HUES48 (cell line): ENCODE data around the gene TRIM28.

ENCODE experiments used
- H3K27ac ChIP-seq: one replicate; pipeline ENCODE4 v1.7.0; 2013; ENCODE audit warnings: low read depth, low read length, inconsistent platforms
- H3K27me3 ChIP-seq: 2 replicates; pipeline ENCODE4 v1.6.1; 2013; ENCODE audit warnings: mild to moderate bottlenecking, low read length; ENCODE audit not compliant: control insufficient read depth, insufficient read depth
- H3K36me3 ChIP-seq: 2 replicates; pipeline ENCODE4 v1.6.1; 2013; ENCODE audit warnings: low read length; ENCODE audit not compliant: control insufficient read depth, insufficient read depth
- H3K4me1 ChIP-seq: 2 replicates; pipeline ENCODE4 v1.6.1; 2013; ENCODE audit warnings: mild to moderate bottlenecking, low read length; ENCODE audit not compliant: control insufficient read depth, insufficient read depth
- H3K4me3 ChIP-seq: 2 replicates; pipeline ENCODE4 v1.5.1; 2013; ENCODE audit warnings: mild to moderate bottlenecking, low read depth, low read length
- H3K9ac ChIP-seq: 2 replicates; pipeline ENCODE4 v1.6.1; 2013; ENCODE audit warnings: mild to moderate bottlenecking, low read depth, low read length, moderate library complexity
- H3K9me3 ChIP-seq: 2 replicates; pipeline ENCODE4 v1.6.1; 2013; ENCODE audit warnings: low read length; ENCODE audit not compliant: control insufficient read depth, insufficient read depth

TRIM28 gene

DNA sequence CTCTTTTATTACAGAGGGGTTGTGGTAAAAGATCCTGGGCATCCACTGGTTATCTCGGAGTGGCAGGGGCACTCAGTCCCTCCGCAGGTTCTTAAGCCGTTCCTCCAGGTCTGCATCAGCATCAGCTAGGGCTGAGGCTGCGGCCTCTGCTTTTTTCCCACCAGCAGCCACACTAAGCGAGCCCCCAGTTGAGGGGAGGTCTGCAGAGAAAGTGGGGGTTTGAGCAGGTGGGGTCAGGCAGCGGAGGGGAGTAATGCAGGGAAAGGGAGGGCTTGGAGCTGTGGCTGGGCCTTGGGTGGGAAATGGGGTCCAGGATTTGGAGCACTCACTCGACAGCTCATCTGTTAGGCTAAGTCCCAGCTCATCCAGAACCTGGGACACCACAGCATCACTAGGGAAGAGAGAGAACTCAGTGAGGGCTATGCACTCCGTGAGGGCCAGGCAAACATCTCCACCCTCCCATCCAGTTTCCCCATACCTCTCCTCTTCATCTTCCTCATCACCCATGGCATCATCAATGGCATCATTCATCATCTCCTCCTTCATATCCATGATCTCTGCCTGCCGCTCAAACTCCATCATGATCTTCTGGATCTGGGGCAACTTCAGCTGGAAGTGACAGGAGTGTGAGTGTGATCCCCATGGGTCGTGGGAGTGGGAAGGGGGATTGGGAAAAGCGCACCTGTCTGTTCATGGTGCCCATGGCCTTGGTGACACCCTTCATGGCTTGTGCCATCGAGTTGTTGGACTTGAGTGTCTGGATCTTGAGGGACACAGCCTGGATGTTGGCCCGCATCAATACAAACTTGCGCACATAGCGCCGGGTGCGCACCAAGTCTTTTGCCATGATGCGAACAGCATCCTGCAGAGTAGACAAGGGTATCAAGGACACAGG lies 8.0 kb downstream of the TRIM28 start:
- no peak overlapping the region for H3K4me3 ChIP-seq
- no peak overlapping the region for H3K27ac ChIP-seq
- H3K36me3 ChIP-seq: peaks cover 68% of the 10 kb centered on the region
- no peaks in the 10 kb centered on the region for H3K27me3 ChIP-seq
- H3K4me1 ChIP-seq: peaks cover 3% of the 10 kb centered on the region
- H3K9ac ChIP-seq: no peak overlapping the region
- no peaks in the 10 kb centered on the region for H3K9me3 ChIP-seq

GRCh38 chr19:58552655-58553054 lies 8.8 kb downstream of the TRIM28 start:
- Histone ChIP-seq H3K36me3 (peaks cover 64% of the 10 kb centered on the region), H3K9ac (no peak overlapping the region), H3K27ac (no peak overlapping the region)

DNA sequence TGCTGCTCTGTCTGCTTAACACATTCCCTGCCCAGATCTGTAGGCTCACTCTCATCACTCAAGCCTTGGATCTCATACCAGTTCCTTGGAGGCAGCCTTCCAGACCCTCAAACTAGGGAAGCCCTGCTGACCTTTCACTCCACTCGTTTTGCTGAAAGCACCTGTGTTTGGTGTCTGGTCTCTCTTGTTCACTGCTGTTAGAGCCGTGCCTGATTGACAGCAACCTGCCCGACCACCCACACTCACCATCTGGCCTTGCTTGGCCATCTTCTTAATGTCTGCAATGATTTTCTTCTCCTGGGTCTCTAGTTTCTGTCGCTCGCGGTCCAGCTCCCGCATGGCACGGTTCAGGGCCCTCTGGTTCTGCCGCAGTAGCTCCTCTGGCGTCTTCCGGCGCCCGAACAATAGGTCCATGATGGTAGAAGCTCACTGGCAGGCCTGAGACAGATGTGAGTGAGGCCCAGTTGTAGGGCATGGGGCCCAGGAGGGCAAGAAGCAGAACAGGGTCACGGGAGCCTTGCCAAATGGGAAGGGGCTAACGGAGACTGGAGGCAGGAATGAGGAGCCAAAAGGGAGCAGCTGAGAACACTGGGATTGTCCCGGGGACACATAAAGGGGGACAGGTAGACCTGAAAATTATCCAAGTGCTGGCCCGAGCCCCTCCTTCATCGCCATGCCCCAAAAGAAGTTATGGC lies 10.1 kb downstream of the TRIM28 start:
- H3K27ac ChIP-seq: peak overlapping the region; percentile 95
- peak overlapping the region; percentile 76 for H3K4me3 ChIP-seq
- no peaks in the 10 kb centered on the region for H3K27me3 ChIP-seq
- H3K36me3 ChIP-seq: peaks cover 51% of the 10 kb centered on the region
- H3K4me1 ChIP-seq: peaks cover 3% of the 10 kb centered on the region
- no peaks in the 10 kb centered on the region for H3K9me3 ChIP-seq
- peak overlapping the region; percentile 85 for H3K9ac ChIP-seq

More at GRCh38 chr19:58552655-58553054, 8.8 kb downstream of the TRIM28 start:
- H3K4me1 ChIP-seq: peaks cover 3% of the 10 kb centered on the region
- H3K9me3 ChIP-seq: no peaks in the 10 kb centered on the region
- H3K4me3 ChIP-seq: no peak overlapping the region
- no peaks in the 10 kb centered on the region for H3K27me3 ChIP-seq

GRCh38 chr19:58554494-58555368 lies 10.9 kb downstream of the TRIM28 start, which contains the start of gene CHMP2A:
CHMP2A (minus strand) TSS chr19:58555105; CDS start chr19:58554212, 893 bp downstream.
- Histone ChIP-seq H3K9me3 (no peaks in the 10 kb centered on the region), H3K36me3 (peaks cover 43% of the 10 kb centered on the region), H3K27ac (peak within 1 kb of the TSS; percentile 95), H3K27me3 (no peaks in the 10 kb centered on the region), H3K4me1 (peaks cover 5% of the 10 kb centered on the region), H3K9ac (peak within 1 kb of the TSS; percentile 85), H3K4me3 (peak within 1 kb of the TSS; percentile 76)

DNA sequence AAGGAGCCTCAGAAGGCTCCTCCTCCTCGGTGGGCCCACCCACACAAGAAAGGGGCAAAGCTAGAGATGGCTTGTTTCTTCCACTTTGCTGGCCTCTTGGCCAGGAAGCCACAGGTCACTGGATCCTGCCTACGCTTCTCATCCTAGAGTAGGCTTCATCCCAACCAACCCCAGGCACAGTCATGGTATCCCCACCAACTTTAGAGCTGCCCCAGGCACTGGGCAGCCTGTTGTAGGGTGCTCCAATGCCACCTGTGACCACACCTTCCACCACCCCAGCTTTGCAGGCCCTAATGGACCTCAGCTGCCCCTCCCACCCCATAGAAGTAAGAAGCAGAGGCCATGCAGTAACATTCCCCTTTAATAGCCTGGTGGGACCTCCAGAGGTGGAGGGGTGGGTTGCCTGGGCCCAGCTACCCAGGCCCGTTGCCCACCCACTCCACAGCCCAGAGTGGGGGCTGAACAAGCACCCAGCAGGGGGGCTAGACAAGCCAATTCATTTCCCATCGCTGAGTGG lies 11.6 kb downstream of the TRIM28 start:
- no peaks in the 10 kb centered on the region for H3K27me3 ChIP-seq
- no peaks in the 10 kb centered on the region for H3K9me3 ChIP-seq
- peak overlapping the region; percentile 3; the same call in 1 of the 2 replicates for H3K9ac ChIP-seq
- peak overlapping the region; percentile 95 for H3K27ac ChIP-seq
- H3K4me1 ChIP-seq: peaks cover 8% of the 10 kb centered on the region
- H3K4me3 ChIP-seq: peak overlapping the region; percentile 43
- H3K36me3 ChIP-seq: peaks cover 36% of the 10 kb centered on the region

DNA sequence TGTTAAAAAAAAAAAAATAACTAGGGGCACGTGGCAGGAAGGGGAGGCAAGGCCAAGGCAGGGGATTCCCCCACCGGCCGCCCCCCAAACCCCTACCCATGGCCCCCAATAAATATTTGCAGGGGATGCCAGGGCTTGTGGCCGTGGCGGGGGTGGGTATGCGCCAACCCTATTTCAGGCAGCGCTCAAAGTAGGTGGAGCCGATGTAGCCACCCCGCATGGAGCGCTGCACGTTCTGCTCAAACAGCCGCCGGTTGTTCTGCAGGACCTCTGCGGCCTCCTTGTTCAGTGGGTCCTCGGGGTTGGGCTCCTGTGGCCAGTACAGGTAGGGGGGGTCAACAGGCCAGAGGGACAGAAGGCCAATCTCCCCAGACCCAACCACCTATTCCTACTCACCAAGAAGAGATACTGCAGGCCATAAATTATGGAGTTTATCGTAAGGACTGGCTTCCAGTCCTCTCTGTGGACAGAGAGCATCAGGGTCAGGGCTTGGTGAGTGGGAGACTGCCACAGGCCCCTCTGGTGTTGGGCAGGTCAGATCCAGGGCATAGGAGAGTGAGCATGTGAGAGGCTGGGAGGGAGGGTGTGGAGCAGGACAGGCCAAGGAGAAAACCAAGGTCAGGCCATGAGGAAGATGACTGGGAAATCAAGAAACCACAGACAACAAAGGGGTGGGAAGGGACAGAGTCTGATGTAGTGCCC lies 12.2 kb downstream of the TRIM28 start:
- Histone ChIP-seq H3K27me3 (peaks cover 5% of the 10 kb centered on the region), H3K4me3 (no peak overlapping the region), H3K36me3 (peaks cover 30% of the 10 kb centered on the region), H3K9ac (no peak overlapping the region), H3K4me1 (peaks cover 8% of the 10 kb centered on the region), H3K9me3 (no peaks in the 10 kb centered on the region), H3K27ac (peak overlapping the region; percentile 95)

DNA sequence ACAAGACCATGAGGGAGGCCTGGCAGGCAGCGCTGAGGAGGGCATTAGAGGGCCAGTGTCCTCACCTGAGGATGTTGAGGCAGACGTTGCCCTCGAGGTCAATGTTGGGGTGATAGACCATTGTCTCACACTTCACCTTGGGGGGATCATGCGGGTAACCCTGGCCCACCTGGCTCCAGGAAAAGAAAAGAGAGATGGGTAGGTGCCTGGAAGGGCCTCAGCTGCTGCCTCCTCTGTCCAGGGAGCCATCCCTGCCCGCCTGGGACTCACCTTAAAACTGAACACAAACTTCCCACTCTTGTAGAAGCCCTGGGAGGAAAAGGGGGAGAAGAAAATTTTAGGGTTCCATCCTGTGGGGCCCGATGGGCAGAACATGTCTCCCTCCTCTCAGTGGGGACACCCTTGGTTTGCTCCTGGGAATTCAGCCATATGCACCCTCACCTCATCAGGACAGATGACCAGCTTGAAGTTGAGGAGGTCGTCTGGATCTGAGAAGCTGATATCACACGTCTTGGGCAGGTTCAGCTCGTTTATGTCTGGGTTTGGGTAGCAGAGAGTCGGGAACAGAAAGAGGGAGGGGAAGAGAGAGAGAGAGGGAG lies 12.9 kb downstream of the TRIM28 start:
- Histone ChIP-seq H3K27ac (no peak overlapping the region), H3K36me3 (peaks cover 23% of the 10 kb centered on the region), H3K9me3 (no peaks in the 10 kb centered on the region), H3K4me1 (peaks cover 8% of the 10 kb centered on the region), H3K9ac (no peak overlapping the region), H3K4me3 (peak overlapping the region; percentile 93; the same call in 1 of the 2 replicates), H3K27me3 (peaks cover 12% of the 10 kb centered on the region)

DNA sequence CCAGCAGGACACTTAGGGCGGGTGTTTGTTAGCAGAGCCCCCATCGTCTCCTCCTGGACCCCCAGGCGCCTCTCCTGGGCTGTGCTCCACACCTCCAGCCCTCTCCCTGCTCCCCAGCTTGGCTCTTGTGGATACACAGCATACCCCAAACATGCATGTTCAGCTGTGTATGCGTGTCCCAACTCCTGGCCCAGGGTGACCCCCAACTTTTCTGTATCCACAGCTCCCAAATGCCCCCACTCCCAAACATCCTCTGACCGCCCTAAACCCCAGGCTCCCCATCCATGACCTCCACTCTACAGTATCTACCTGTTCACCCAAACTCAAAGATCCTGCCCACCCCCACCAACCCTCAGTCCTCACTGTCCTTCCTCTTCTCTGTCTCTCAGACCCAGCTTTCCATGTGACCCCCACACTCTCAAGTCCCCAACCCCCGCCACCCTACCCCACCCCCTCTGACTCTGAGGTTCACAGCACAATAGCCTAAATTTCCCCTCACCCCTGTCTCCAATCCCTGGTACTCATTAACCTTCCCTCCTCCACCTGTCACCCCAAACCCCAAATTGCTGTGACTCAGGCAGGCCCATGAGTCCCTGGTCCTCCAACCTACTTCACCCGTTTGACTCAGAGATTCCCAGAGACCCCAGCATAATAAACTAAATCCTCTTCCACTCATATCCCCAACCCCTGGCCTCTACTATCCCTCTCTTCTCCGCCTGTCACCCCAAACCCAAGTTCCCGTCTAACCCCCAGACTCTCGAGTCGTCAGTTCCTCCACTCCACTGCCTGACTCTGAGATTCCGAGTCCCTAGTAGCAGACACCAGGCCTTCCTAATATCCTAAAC lies 13.6 kb downstream of the TRIM28 start:
- peak overlapping the region; percentile 93 for H3K4me3 ChIP-seq
- H3K27me3 ChIP-seq: peaks cover 19% of the 10 kb centered on the region
- peak overlapping the region; percentile 73 for H3K9ac ChIP-seq
- H3K36me3 ChIP-seq: peaks cover 17% of the 10 kb centered on the region
- H3K9me3 ChIP-seq: no peaks in the 10 kb centered on the region
- H3K27ac ChIP-seq: peak overlapping the region; percentile 100
- peaks cover 14% of the 10 kb centered on the region for H3K4me1 ChIP-seq

DNA sequence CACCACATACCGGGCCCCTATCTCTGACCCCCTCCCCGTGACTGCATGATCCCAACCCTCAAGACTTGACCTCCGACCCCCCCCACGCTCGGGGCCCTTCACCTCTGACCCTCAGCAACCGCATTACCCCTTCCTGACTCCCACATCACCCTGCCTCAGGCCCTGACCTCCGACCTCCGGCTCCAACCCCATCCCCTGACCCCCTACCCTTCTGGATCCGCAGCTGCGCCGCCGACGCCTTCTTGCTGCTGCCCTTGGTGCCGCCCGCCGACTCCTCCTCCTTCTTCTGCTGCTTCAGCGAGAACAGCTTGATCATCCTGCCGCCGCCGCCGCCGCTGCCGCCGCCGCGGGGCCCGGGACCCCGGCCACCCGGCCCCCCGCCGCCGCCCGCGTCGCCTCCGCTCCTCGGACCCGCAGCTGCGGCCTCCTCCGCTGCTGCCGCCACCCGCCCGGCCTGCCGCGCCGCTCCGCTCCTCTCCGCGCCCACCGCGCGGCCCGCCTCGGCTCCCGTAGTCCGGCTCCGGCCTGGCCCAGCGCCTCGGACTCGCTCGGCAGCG lies 14.3 kb downstream of the TRIM28 start, which contains the start of gene UBE2M:
TSS of gene UBE2M (minus strand) at position 546 of the 557 bp plus-strand sequence. CDS start at position 316, 230 bp downstream.
- Histone ChIP-seq H3K27ac (peak within 1 kb of the TSS; percentile 100), H3K9ac (peak within 1 kb of the TSS; percentile 97), H3K27me3 (peaks cover 26% of the 10 kb centered on the region), H3K4me1 (peaks cover 14% of the 10 kb centered on the region), H3K36me3 (peaks cover 17% of the 10 kb centered on the region), H3K9me3 (no peaks in the 10 kb centered on the region), H3K4me3 (peak within 1 kb of the TSS; percentile 93)
